Endothelial cell (in vitro differentiated cells): ENCODE measurements around the gene JOSD2. TPM values are rescaled to one million over a fixed set of nuclear protein-coding genes. Genes with fewer than 3 reads are reported as not detected.

Experiments used
- DNase-seq: peaks from one replicate; pipeline ENCODE4 v3.0.0; 2021; ENCODE audit warnings: low spot score
- H3K27ac Mint-ChIP-seq: one replicate; pipeline ENCODE4 v1.8.0; 2021; ENCODE audit warnings: mixed read lengths, inconsistent platforms; ENCODE audit not compliant: unreplicated experiment
- H3K27me3 Mint-ChIP-seq: one replicate; pipeline ENCODE4 v1.8.0; 2021; ENCODE audit warnings: mild to moderate bottlenecking, moderate library complexity, mixed read lengths, inconsistent platforms; ENCODE audit not compliant: unreplicated experiment
- H3K36me3 Mint-ChIP-seq: one replicate; pipeline ENCODE4 v1.8.0; 2021; ENCODE audit warnings: mild to moderate bottlenecking, low read depth, mixed read lengths, inconsistent platforms; ENCODE audit not compliant: unreplicated experiment
- H3K4me1 Mint-ChIP-seq: one replicate; pipeline ENCODE4 v1.8.0; 2021; ENCODE audit warnings: mild to moderate bottlenecking, mixed read lengths, inconsistent platforms; ENCODE audit not compliant: unreplicated experiment
- H3K4me3 Mint-ChIP-seq: one replicate; pipeline ENCODE4 v1.8.0; 2021; ENCODE audit warnings: mild to moderate bottlenecking, mixed read lengths, inconsistent platforms; ENCODE audit not compliant: unreplicated experiment
- H3K9me3 Mint-ChIP-seq: one replicate; pipeline ENCODE4 v1.8.0; 2021; ENCODE audit warnings: mixed read lengths, inconsistent platforms; ENCODE audit not compliant: unreplicated experiment
- CTCF ChIP-seq: fragments of 200-600 bp; sonication (generic); IDR thresholded peaks from one replicate; pipeline ENCODE4 v1.5.0; 2021; ENCODE audit warnings: antibody characterized with exemption; ENCODE audit not compliant: unreplicated experiment
- total RNA-seq: library from RNA; stranded (reverse); fragmentation: NEBNext Ultra II Directional; extraction: Animal tissue kit (Norgen Biotek cat#: 25700); gene quantifications from one replicate; pipeline ENCODE4 v1.2.1, GENCODE V29; 2021; ENCODE audit not compliant: unreplicated experiment

The JOSD2 gene
- total RNA-seq, 1 donor from 2014 or later = 0.46 TPM

GRCh38 chr19:50490991-50491472 lies 20.0 kb downstream of the JOSD2 start:
- H3K9me3 Mint-ChIP-seq = peaks cover 54% of the 10 kb centered on the region
- TF ChIP-seq CTCF = no peak
- H3K36me3 Mint-ChIP-seq = peaks cover 38% of the 10 kb centered on the region
- H3K4me3 Mint-ChIP-seq = peak overlapping the region; percentile 80
- peaks cover 27% of the 10 kb centered on the region for H3K27me3 Mint-ChIP-seq
- no peak for DNase-seq
- peak overlapping the region; percentile 89 for H3K27ac Mint-ChIP-seq
- no peaks in the 10 kb centered on the region for H3K4me1 Mint-ChIP-seq

GRCh38 chr19:50490411-50490811 lies 20.6 kb downstream of the JOSD2 start:
- Mint-ChIP-seq H3K27ac (no peak overlapping the region), H3K4me3 (no peak overlapping the region), H3K4me1 (no peaks in the 10 kb centered on the region), H3K9me3 (peaks cover 59% of the 10 kb centered on the region), H3K36me3 (peaks cover 41% of the 10 kb centered on the region), H3K27me3 (peaks cover 28% of the 10 kb centered on the region)
- TF ChIP-seq CTCF = no peak
- no peak for DNase-seq

GRCh38 chr19:50489461-50490011 lies 21.5 kb downstream of the JOSD2 start:
- H3K36me3 Mint-ChIP-seq = peaks cover 35% of the 10 kb centered on the region
- H3K9me3 Mint-ChIP-seq = peaks cover 52% of the 10 kb centered on the region
- no peak overlapping the region for H3K27ac Mint-ChIP-seq
- DNase-seq = no peak
- TF ChIP-seq CTCF = no peak
- H3K4me3 Mint-ChIP-seq = no peak overlapping the region
- H3K4me1 Mint-ChIP-seq = no peaks in the 10 kb centered on the region
- H3K27me3 Mint-ChIP-seq = peaks cover 26% of the 10 kb centered on the region

GRCh38 chr19:50488389-50489194 lies 22.4 kb downstream of the JOSD2 start:
- peaks cover 26% of the 10 kb centered on the region for H3K27me3 Mint-ChIP-seq
- DNase-seq = no peak
- no peak overlapping the region for H3K27ac Mint-ChIP-seq
- no peaks in the 10 kb centered on the region for H3K4me1 Mint-ChIP-seq
- H3K36me3 Mint-ChIP-seq = peaks cover 32% of the 10 kb centered on the region
- H3K9me3 Mint-ChIP-seq = peaks cover 49% of the 10 kb centered on the region
- H3K4me3 Mint-ChIP-seq = no peak overlapping the region
- no peak for TF ChIP-seq CTCF
